HG03097 (cell line): ENCODE data around the gene GAPDHS.

Source experiments
- ATAC-seq: cut with Tn5 transposase; IDR thresholded peaks from one replicate; pipeline ENCODE4 v1.9.1; 2021; ENCODE audit not compliant: unreplicated experiment, low FRiP score

Gene GAPDHS

DNA sequence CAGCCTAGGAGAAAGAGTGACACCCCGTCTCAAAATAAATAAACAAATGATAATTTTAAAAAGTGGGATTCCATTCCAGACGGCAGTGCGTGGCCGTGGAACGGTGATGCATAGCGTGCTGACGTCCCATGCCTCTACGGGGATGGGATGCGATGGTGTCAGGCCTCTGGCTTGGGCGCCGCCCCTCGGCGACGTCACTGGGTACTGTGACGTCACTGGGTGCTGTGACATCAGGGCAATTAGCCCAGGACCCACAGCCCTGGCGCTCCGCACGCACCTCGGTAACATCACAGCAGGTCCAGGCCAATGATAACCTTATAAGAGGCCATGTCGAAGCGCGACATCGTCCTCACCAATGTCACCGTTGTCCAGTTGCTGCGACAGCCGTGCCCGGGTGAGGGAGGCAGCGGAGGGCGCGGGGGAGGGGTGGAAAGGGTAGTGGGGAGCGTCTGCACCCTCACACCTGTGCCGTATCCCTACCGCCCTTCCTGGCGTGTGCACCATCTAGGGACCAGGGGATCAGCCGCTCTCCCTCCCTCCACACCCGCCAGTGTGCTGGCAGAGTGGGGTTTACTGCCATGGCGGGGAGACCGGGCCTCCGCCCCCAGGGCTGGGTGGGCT, at the start of gene GAPDHS:
TSS of gene GAPDHS (plus strand) at position 256 of the 621 bp plus-strand sequence. CDS start at position 328, 72 bp downstream.
- ATAC-seq = no peak

DNA sequence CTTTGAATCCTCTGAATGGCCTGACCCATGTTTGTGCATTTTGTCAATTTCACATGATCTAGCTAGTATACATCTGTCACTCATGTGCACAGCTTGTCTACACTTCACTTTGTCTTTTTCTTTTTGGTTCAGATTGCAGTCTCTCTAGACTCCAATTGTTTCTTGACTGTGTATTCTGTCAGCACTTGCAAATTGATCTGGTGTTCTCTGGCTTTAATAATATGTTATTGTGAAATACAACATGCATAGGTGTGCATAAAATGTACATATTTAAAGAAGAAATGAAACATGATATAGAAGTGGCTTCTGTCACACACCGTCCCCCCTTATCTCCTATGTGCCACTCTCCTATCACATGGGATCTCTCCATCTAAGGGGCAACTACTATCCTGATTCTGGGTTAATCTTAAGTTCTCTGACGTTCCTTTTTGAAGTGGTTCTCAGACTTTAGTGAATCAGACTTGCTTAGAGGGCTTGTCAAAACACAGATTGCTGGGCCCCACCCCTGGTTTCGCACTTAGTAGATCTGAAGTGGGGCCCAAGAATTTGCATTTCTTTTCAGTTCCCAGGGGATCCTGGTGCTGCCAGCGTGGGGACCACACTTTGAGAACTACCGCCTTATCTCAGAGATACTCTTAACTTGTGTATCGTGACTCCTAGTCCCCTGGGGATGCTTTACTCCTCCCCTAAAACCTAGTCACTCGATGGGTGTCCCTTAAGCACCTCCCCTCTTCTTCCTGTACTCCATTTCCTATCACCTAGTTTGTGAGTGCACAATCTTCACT, 48.8 kb upstream of the GAPDHS start:
- ATAC-seq = peak; percentile 55

DNA sequence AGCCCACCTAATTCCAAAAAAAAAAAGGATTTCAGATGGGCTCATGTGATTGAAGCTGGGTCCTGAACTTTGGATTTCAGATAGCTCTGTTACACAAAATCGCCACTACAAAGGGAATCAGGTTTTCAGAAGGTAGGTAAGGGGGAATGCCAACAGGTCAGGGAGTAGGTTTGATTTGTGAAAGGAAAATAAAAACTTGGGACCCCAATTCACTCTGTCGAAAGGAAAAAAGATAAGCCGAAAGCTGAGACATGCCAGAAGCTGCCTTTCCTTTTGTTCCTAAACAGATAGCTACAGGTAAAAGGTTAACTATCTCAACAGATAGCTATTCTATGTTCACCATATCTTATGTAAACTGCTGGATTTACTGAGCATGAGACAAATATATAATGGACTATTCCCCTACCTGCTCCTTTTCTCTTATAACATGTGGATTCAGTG, 47.0 kb upstream of the GAPDHS start:
- no peak for ATAC-seq

DNA sequence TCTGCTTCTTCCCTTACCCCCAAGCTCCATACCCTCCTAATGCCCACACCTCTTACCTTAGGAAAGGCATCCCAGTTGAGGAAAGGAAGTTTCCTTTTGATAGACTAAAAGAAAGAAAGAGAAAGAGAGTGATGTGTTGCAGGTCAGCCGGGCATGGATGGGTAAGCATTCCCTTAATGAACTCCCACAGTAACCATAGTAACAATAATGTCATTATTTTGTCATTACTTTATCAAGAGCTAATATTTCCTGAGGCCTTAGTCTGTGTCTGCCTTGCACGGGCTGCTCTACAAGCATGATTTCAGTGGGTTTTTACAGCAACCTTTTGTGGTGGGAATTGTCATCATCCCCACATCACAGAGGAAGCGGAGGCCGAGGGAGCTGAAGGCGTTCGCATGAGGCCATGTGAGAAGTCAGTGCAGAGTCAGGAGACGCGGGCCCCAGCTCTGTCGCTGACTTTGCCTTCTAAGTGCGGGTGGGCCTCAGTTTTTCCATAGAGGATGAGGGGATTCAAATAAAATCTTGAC, 45.5 kb upstream of the GAPDHS start:
- no peak for ATAC-seq

DNA sequence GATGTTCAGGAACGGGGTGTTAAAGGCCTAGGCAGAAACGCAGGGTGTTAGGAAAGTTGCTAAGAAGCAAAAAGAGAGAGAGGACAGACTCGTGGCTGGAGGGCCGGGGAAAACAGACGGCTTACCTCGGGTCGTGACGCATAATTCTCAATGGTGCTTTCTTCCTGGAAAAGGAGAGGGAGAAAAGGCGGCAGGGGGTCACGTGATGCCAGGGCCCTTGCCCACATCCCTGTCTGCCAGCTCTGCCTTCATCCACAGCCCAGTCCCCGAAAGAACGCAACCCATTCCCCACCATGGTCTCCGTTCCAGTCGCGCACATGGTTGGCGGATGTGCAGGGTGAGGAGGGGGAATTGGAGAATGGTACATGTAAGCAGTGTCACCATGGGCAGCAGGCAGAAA, 44.6 kb upstream of the GAPDHS start:
- no peak for ATAC-seq

GRCh38 chr19:35490364-35490763, 42.9 kb upstream of the GAPDHS start, which contains the start of gene KRTDAP:
Gene KRTDAP, minus strand, starts transcription at chr19:35490464. Its CDS starts 22 bp downstream, at chr19:35490442.
- ATAC-seq = no peak

DNA sequence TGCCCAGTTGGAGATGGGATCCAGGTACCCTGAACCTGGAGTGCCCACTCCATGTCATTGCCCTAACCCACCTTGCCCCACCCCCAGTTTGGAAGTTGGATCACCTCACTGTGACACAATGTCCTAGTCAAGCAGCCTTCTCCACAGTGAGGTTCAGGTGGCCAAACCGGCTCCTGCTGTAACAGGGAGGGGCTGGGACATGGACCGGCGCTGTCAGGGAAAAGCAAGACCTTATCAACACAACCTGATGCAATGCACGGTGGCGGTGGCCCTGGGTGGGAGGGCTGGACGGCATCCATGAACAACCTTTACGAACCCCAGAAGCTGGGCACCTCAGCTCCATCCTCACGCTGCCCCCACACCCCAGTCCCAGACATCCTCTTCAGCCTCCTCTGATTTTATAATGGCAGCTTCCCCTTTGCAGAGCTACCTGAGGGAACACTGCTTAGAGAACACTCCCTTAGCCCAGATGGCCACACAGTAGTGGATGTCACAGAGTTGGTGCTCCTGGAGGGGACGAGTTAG, 41.4 kb upstream of the GAPDHS start:
- no peak for ATAC-seq

GRCh38 chr19:35493971-35494370, 39.3 kb upstream of the GAPDHS start:
- no peak for ATAC-seq

DNA sequence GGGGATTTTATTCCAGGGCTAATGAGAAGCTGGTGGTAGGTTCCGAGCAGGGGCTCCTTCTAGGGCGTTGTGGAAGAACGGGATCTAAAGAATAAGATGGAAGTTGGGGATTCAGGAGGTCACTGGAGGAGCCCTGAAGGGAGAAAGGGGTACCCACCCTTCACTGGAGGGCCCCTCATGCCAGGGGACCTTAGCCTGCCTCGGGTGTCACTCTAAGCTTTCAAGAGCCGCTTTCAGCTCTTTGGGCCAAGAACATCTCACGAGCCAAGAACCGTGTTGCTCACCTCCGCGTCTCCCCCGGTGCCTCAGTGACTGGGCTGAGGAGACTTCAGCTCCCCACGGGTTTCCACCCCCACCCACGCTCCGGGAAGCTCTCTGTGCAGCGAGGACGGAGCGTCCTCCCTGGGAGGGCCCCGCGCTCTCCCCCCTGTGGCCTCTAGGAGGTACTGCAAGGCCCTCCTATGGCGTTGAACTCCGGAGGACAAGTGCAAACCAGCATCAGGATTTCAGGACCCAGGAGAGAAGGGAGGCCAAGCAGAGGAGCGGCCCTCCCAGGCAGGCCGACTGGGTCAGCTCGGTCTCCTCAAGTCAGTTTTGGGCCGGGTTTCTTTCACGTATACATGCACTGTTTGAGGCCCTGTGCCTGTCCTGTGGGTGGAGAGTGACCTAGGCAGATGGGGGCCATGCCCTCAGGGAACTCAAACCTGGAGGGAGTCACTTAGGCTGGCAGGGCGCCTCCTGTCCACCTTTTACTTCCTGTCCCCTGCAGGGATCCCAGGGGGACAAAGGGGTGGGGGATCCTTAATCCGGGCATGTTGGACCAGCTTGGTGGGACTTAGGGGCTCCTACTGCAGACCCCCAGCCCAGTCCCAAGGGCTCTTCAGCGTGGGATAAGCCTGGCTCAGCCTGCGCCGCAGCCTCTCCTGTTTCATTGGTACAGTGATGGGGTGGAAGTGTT, 37.9 kb upstream of the GAPDHS start:
- ATAC-seq = no peak

GRCh38 chr19:35497406-35497805, 35.9 kb upstream of the GAPDHS start:
- no peak for ATAC-seq

- no peak for ATAC-seq
Observed at GRCh38 chr19:35498220-35498619, 35.0 kb upstream of the GAPDHS start.

DNA sequence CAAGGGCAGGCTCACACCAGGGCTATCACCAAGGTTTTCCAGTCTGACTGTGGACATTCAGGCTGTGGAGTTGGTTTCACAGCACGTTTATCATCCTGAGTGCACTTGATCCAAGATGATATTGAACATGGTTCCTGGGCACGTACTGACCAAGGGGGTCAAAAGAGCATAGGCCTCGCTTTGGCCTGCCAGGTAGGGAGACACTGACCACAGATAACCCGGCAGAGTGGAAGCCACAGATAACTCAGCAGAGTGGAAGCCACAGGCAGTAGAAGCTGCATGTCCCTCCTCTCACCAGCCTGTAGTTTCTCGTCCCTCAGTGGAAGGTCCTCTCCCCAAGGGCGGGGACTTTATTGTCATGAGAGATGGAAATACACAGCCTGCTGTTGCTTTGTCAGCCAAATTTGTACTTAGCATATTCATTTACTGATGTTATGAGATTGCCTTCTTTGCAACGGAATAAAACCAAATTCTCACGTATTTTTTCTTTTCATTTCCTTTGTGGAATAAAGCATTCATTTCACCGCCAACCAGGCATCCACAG, 34.2 kb upstream of the GAPDHS start:
- ATAC-seq = no peak

DNA sequence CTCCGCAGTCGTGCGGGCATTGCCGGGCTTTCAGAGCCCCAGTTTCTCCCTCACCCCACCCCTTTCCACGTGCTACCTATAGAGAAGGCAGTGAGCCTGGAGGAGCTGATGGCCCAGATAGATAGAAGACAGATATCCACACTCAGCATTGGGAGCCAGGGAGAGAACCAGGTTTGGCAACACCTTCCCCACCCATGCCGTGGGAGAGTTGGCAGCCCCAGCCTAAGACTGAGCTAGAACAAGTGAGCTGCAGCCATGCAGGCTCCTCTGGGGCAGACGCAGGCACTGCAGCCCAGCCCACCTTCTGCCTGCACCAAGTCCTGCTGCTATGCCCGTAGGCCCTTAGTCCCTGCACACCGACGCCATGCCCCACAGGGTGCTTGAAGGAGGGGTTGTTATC, 32.6 kb upstream of the GAPDHS start:
- ATAC-seq = no peak

GRCh38 chr19:35501684-35502083, 31.6 kb upstream of the GAPDHS start:
- ATAC-seq = no peak

DNA sequence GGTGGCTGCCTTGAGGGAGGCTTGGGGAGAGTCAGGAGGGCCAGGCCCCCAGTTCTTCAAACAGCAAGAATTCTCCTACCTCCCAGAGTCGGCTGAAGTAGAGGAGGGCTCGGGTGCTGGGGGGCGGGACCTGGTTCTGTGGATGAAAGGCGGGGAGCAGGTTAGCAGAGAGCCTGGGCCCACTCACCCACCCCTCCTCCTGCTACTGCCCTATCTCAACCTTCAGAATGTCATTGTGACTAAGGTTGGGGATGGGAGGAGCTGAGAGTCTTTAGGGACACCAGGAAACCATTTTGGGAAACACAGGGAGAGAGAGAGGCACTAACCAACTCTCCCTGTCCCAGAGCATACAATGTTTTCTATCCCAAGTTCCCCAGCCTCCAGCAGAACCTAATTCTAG, 30.5 kb upstream of the GAPDHS start:
- ATAC-seq = no peak

- no peak for ATAC-seq
Observed at GRCh38 chr19:35506011-35506410, 27.2 kb upstream of the GAPDHS start.

GRCh38 chr19:35507561-35507960, 25.7 kb upstream of the GAPDHS start:
- no peak for ATAC-seq

GRCh38 chr19:35508129-35508528, 25.1 kb upstream of the GAPDHS start:
- ATAC-seq = no peak

DNA sequence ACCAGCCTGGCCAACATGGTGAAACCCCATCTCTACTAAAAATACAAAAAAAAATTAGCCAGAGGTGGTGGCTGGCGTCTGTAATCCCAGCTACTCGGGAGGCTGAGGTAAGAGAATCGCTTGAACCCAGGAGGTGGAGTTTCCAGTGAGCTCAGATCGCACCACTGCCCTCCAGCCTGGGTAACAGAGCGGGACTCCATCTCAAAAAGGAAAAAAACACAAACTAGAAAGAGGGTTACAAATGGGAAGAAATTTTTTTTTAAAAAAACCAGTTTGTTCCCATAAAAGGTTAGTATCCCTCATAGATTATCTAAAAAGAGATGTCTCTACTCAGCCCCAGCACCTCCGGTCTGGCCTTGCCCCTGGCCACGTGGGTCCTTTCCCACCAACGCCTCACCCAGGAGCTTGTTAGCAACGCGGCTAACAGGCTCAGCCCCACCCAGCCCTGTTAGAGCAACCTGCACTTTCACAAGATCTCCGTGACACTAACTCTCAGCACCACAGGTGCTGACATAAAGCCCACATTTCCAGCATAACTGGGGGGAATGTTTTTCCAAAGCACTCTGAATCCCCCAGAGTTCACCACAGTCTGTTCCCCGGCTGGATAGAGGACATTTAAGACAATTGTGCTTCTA, 24.1 kb upstream of the GAPDHS start:
- ATAC-seq = no peak
